ENCODE data around the gene SHLD2.
"Not testable (repeated sequence)": the region's sequence is repeated elsewhere in the genome, so short reads cannot be mapped to it uniquely, and the experiment has no call there.

The SHLD2 gene

GRCh38 chr10:87084291-87084782 lies 10.7 kb upstream of the SHLD2 start:
- DNase-seq = not testable (repeated sequence)

- DNase-seq = no peak
These were observed 9.5 kb upstream of the SHLD2 start for GRCh38 chr10:87085537-87085936.

GRCh38 chr10:87089746-87090145 lies 5.3 kb upstream of the SHLD2 start:
- DNase-seq = no peak

GRCh38 chr10:87090779-87091178 lies 4.2 kb upstream of the SHLD2 start:
- DNase-seq = no peak

GRCh38 chr10:87092376-87092860 lies 2.6 kb upstream of the SHLD2 start:
- no peak for DNase-seq

- no peak for DNase-seq
These were observed 2.0 kb upstream of the SHLD2 start for GRCh38 chr10:87092861-87093631.

GRCh38 chr10:87093632-87094372 lies 1.2 kb upstream of the SHLD2 start:
- DNase-seq = peak; percentile 79

GRCh38 chr10:87095236-87095945 lies 385 bp downstream of the SHLD2 start:
- DNase-seq = peak; percentile 78

- DNase-seq = no peak
These were observed 7.0 kb downstream of the SHLD2 start for GRCh38 chr10:87101996-87102395.

- DNase-seq = not testable (repeated sequence)
These were observed 9.7 kb downstream of the SHLD2 start for GRCh38 chr10:87104727-87105126.

GRCh38 chr10:87105446-87106124 lies 10.6 kb downstream of the SHLD2 start:
- no peak for DNase-seq

- not testable (repeated sequence) for DNase-seq
These were observed 23.1 kb downstream of the SHLD2 start for GRCh38 chr10:87118122-87118521.

- DNase-seq = not testable (repeated sequence)
These were observed 24.0 kb downstream of the SHLD2 start for GRCh38 chr10:87119029-87119428.

- DNase-seq = not testable (repeated sequence)
These were observed 28.3 kb downstream of the SHLD2 start for GRCh38 chr10:87123351-87123750.

- DNase-seq = not testable (repeated sequence)
These were observed 32.0 kb downstream of the SHLD2 start for GRCh38 chr10:87127048-87127447.

GRCh38 chr10:87127607-87128156 lies 32.7 kb downstream of the SHLD2 start:
- DNase-seq = not testable (repeated sequence)

GRCh38 chr10:87132176-87132575 lies 37.2 kb downstream of the SHLD2 start:
- not testable (repeated sequence) for DNase-seq

GRCh38 chr10:87133936-87134335 lies 38.9 kb downstream of the SHLD2 start:
- not testable (repeated sequence) for DNase-seq

GRCh38 chr10:87134440-87134839 lies 39.4 kb downstream of the SHLD2 start:
- not testable (repeated sequence) for DNase-seq

GRCh38 chr10:87137478-87137877 lies 42.5 kb downstream of the SHLD2 start:
- DNase-seq = not testable (repeated sequence)

- not testable (repeated sequence) for DNase-seq
These were observed 47.5 kb downstream of the SHLD2 start for GRCh38 chr10:87142230-87143108.
